ENCODE results near the gene THRA.

The THRA gene

GRCh38 chr17:40038882-40039513 is 23.8 kb upstream of the THRA start:
- Mint-ChIP-seq H3K4me3 (no peak overlapping the region), H3K36me3 (ENCODE audit: low read depth) (peaks cover 12% of the 10 kb centered on the region), H3K4me1 (ENCODE audit: low read depth) (no peaks in the 10 kb centered on the region), H3K27me3 (ENCODE audit: low read depth) (no peaks in the 10 kb centered on the region), H3K9me3 (no peaks in the 10 kb centered on the region), H3K27ac (no peak overlapping the region)

GRCh38 chr17:40041196-40041595 is 21.6 kb upstream of the THRA start:
- Mint-ChIP-seq H3K4me3 (no peak overlapping the region), H3K36me3 (ENCODE audit: low read depth) (peaks cover 6% of the 10 kb centered on the region), H3K27me3 (ENCODE audit: low read depth) (no peaks in the 10 kb centered on the region), H3K9me3 (no peaks in the 10 kb centered on the region), H3K4me1 (ENCODE audit: low read depth) (no peaks in the 10 kb centered on the region), H3K27ac (no peak overlapping the region)

- Mint-ChIP-seq H3K9me3 (no peaks in the 10 kb centered on the region), H3K36me3 (ENCODE audit: low read depth) (peaks cover 7% of the 10 kb centered on the region), H3K4me3 (no peak overlapping the region), H3K27me3 (ENCODE audit: low read depth) (peaks cover 25% of the 10 kb centered on the region), H3K27ac (no peak overlapping the region), H3K4me1 (ENCODE audit: low read depth) (peaks cover 12% of the 10 kb centered on the region)
Observed at GRCh38 chr17:40056379-40057015, 6.3 kb upstream of the THRA start.

- Mint-ChIP-seq H3K4me3 (no peak overlapping the region), H3K27ac (no peak overlapping the region), H3K27me3 (ENCODE audit: low read depth) (peaks cover 35% of the 10 kb centered on the region), H3K9me3 (no peaks in the 10 kb centered on the region), H3K36me3 (ENCODE audit: low read depth) (peaks cover 4% of the 10 kb centered on the region), H3K4me1 (ENCODE audit: low read depth) (peaks cover 19% of the 10 kb centered on the region)
Observed at GRCh38 chr17:40058186-40058784, 4.5 kb upstream of the THRA start.

GRCh38 chr17:40058865-40059264 is 3.9 kb upstream of the THRA start:
- no peak overlapping the region for H3K4me3 Mint-ChIP-seq
- peaks cover 20% of the 10 kb centered on the region for H3K4me1 Mint-ChIP-seq (ENCODE audit: low read depth)
- H3K9me3 Mint-ChIP-seq: no peaks in the 10 kb centered on the region
- H3K36me3 Mint-ChIP-seq (ENCODE audit: low read depth): peaks cover 1% of the 10 kb centered on the region
- H3K27me3 Mint-ChIP-seq (ENCODE audit: low read depth): peaks cover 41% of the 10 kb centered on the region
- H3K27ac Mint-ChIP-seq: no peak overlapping the region

- H3K9me3 Mint-ChIP-seq: no peaks in the 10 kb centered on the region
- peaks cover 52% of the 10 kb centered on the region for H3K27me3 Mint-ChIP-seq (ENCODE audit: low read depth)
- H3K4me3 Mint-ChIP-seq: no peak overlapping the region
- H3K36me3 Mint-ChIP-seq (ENCODE audit: low read depth): no peaks in the 10 kb centered on the region
- peaks cover 18% of the 10 kb centered on the region for H3K4me1 Mint-ChIP-seq (ENCODE audit: low read depth)
- no peak overlapping the region for H3K27ac Mint-ChIP-seq
Observed at GRCh38 chr17:40059729-40060475, 2.9 kb upstream of the THRA start.

- Mint-ChIP-seq H3K36me3 (ENCODE audit: low read depth) (no peaks in the 10 kb centered on the region), H3K4me3 (peak overlapping the region; percentile 81), H3K27ac (no peak overlapping the region), H3K4me1 (ENCODE audit: low read depth) (peaks cover 18% of the 10 kb centered on the region), H3K9me3 (no peaks in the 10 kb centered on the region), H3K27me3 (ENCODE audit: low read depth) (peaks cover 58% of the 10 kb centered on the region)
Observed at GRCh38 chr17:40060887-40061608, 1.7 kb upstream of the THRA start.

GRCh38 chr17:40061609-40062038 is 1.1 kb upstream of the THRA start:
- H3K27me3 Mint-ChIP-seq (ENCODE audit: low read depth): peaks cover 60% of the 10 kb centered on the region
- H3K27ac Mint-ChIP-seq: no peak overlapping the region
- no peaks in the 10 kb centered on the region for H3K36me3 Mint-ChIP-seq (ENCODE audit: low read depth)
- no peaks in the 10 kb centered on the region for H3K9me3 Mint-ChIP-seq
- H3K4me3 Mint-ChIP-seq: peak overlapping the region; percentile 81
- H3K4me1 Mint-ChIP-seq (ENCODE audit: low read depth): peaks cover 18% of the 10 kb centered on the region

- peaks cover 18% of the 10 kb centered on the region for H3K4me1 Mint-ChIP-seq (ENCODE audit: low read depth)
Observed at GRCh38 chr17:40063187-40063771, 514 bp downstream of the THRA start.

GRCh38 chr17:40063901-40064531 is 1.3 kb downstream of the THRA start:
- Mint-ChIP-seq H3K27me3 (ENCODE audit: low read depth) (peaks cover 52% of the 10 kb centered on the region), H3K27ac (no peak overlapping the region), H3K4me1 (ENCODE audit: low read depth) (peaks cover 24% of the 10 kb centered on the region), H3K9me3 (no peaks in the 10 kb centered on the region), H3K36me3 (ENCODE audit: low read depth) (no peaks in the 10 kb centered on the region), H3K4me3 (peak overlapping the region; percentile 69)

More at GRCh38 chr17:40063187-40063771, 514 bp downstream of the THRA start:
- Mint-ChIP-seq H3K27ac (no peak overlapping the region), H3K36me3 (ENCODE audit: low read depth) (no peaks in the 10 kb centered on the region), H3K27me3 (ENCODE audit: low read depth) (peaks cover 56% of the 10 kb centered on the region), H3K9me3 (no peaks in the 10 kb centered on the region), H3K4me3 (peak overlapping the region; percentile 69)

- no peak overlapping the region for H3K4me3 Mint-ChIP-seq
- H3K27ac Mint-ChIP-seq: no peak overlapping the region
- peaks cover 45% of the 10 kb centered on the region for H3K27me3 Mint-ChIP-seq (ENCODE audit: low read depth)
Observed at GRCh38 chr17:40064971-40065768, 2.4 kb downstream of the THRA start.

GRCh38 chr17:40065769-40066510 is 3.2 kb downstream of the THRA start:
- Mint-ChIP-seq H3K27me3 (ENCODE audit: low read depth) (peaks cover 41% of the 10 kb centered on the region), H3K4me3 (no peak overlapping the region), H3K9me3 (no peaks in the 10 kb centered on the region), H3K4me1 (ENCODE audit: low read depth) (peaks cover 33% of the 10 kb centered on the region), H3K27ac (no peak overlapping the region), H3K36me3 (ENCODE audit: low read depth) (no peaks in the 10 kb centered on the region)

More at GRCh38 chr17:40064971-40065768, 2.4 kb downstream of the THRA start:
- H3K36me3 Mint-ChIP-seq (ENCODE audit: low read depth): no peaks in the 10 kb centered on the region
- H3K9me3 Mint-ChIP-seq: no peaks in the 10 kb centered on the region
- peaks cover 33% of the 10 kb centered on the region for H3K4me1 Mint-ChIP-seq (ENCODE audit: low read depth)
